ENCODE data around the gene ADGRL1. TPM values are rescaled to one million over a fixed set of nuclear protein-coding genes. Genes with fewer than 3 reads are reported as not detected.
A peak's percentile ranks its signal among the peaks of the same experiment; 100 is the strongest.
"Not testable (repeated sequence)": the region's sequence is repeated elsewhere in the genome, so short reads cannot be mapped to it uniquely, and the experiment has no call there.

Gene ADGRL1
- total RNA-seq, 1 donor from 2014 or later = 62.4 TPM

GRCh38 chr19:14150041-14150769, 55.8 kb downstream of the ADGRL1 start:
- no peak overlapping the region for H3K27ac Mint-ChIP-seq
- H3K4me1 Mint-ChIP-seq (ENCODE audit: unreplicated experiment) = peaks cover 22% of the 10 kb centered on the region
- H3K4me3 Mint-ChIP-seq = no peak overlapping the region
- DNase-seq (ENCODE audit: extremely low spot score, unreplicated experiment) = no peak
- no peaks in the 10 kb centered on the region for H3K9me3 Mint-ChIP-seq
- H3K27me3 Mint-ChIP-seq = no peaks in the 10 kb centered on the region
- TF ChIP-seq CTCF (conservative IDR thresholded peaks at IDR 0.05) = no peak
- H3K36me3 Mint-ChIP-seq = peaks cover 7% of the 10 kb centered on the region

GRCh38 chr19:14149509-14149994, 56.4 kb downstream of the ADGRL1 start:
- DNase-seq (ENCODE audit: extremely low spot score, unreplicated experiment) = no peak
- TF ChIP-seq CTCF (conservative IDR thresholded peaks at IDR 0.05) = no peak
- Mint-ChIP-seq H3K27me3 (no peaks in the 10 kb centered on the region), H3K27ac (peak overlapping the region; percentile 39), H3K36me3 (peaks cover 4% of the 10 kb centered on the region), H3K4me3 (no peak overlapping the region), H3K9me3 (no peaks in the 10 kb centered on the region), H3K4me1 (ENCODE audit: unreplicated experiment) (peaks cover 24% of the 10 kb centered on the region)

GRCh38 chr19:14148751-14149410, 57.1 kb downstream of the ADGRL1 start:
- Mint-ChIP-seq H3K4me3 (no peak overlapping the region), H3K27me3 (no peaks in the 10 kb centered on the region), H3K4me1 (ENCODE audit: unreplicated experiment) (peaks cover 24% of the 10 kb centered on the region), H3K27ac (peak overlapping the region; percentile 39), H3K36me3 (peaks cover 4% of the 10 kb centered on the region), H3K9me3 (no peaks in the 10 kb centered on the region)
- no peak for DNase-seq (ENCODE audit: extremely low spot score, unreplicated experiment)
- no peak for TF ChIP-seq CTCF (conservative IDR thresholded peaks at IDR 0.05)

- Mint-ChIP-seq H3K4me1 (ENCODE audit: unreplicated experiment) (peaks cover 24% of the 10 kb centered on the region), H3K27ac (no peak overlapping the region), H3K9me3 (no peaks in the 10 kb centered on the region), H3K4me3 (peak overlapping the region; percentile 20), H3K36me3 (peaks cover 2% of the 10 kb centered on the region), H3K27me3 (no peaks in the 10 kb centered on the region)
- TF ChIP-seq CTCF (conservative IDR thresholded peaks at IDR 0.05) = peak; percentile 84
- DNase-seq (ENCODE audit: extremely low spot score, unreplicated experiment) = no peak
These were observed 58.0 kb downstream of the ADGRL1 start for GRCh38 chr19:14147797-14148605.

GRCh38 chr19:14146789-14147216, 59.2 kb downstream of the ADGRL1 start:
- no peaks in the 10 kb centered on the region for H3K9me3 Mint-ChIP-seq
- no peak for TF ChIP-seq CTCF (conservative IDR thresholded peaks at IDR 0.05)
- no peaks in the 10 kb centered on the region for H3K27me3 Mint-ChIP-seq
- H3K4me3 Mint-ChIP-seq = no peak overlapping the region
- H3K36me3 Mint-ChIP-seq = no peaks in the 10 kb centered on the region
- DNase-seq (ENCODE audit: extremely low spot score, unreplicated experiment) = no peak
- H3K27ac Mint-ChIP-seq = peak overlapping the region; percentile 79
- H3K4me1 Mint-ChIP-seq (ENCODE audit: unreplicated experiment) = peaks cover 29% of the 10 kb centered on the region

- H3K9me3 Mint-ChIP-seq; H3K36me3 Mint-ChIP-seq; H3K27me3 Mint-ChIP-seq; DNase-seq (ENCODE audit: extremely low spot score, unreplicated experiment); H3K4me3 Mint-ChIP-seq: not testable (repeated sequence)
- peaks cover 29% of the 10 kb centered on the region for H3K4me1 Mint-ChIP-seq (ENCODE audit: unreplicated experiment)
- peak overlapping the region; percentile 55 for H3K27ac Mint-ChIP-seq
These were observed 59.8 kb downstream of the ADGRL1 start for GRCh38 chr19:14146169-14146568.

Data from type B pancreatic cell (in vitro differentiated cells).